ENCODE measurements around the gene RRM2.
"Not testable (repeated sequence)": the region's sequence is repeated elsewhere in the genome, so short reads cannot be mapped to it uniquely, and the experiment has no call there.

The RRM2 gene

GRCh38 chr2:10091889-10092244 is 30.7 kb upstream of the RRM2 start:
- not testable (repeated sequence) for DNase-seq

- peak in 1 of 2 experiments; percentile 36 for DNase-seq
Observed at GRCh38 chr2:10094271-10094814, 28.2 kb upstream of the RRM2 start.

- DNase-seq = no peak
Observed at GRCh38 chr2:10095175-10095574, 27.4 kb upstream of the RRM2 start.

GRCh38 chr2:10096641-10097040 is 25.9 kb upstream of the RRM2 start:
- DNase-seq = no peak

- peak in 1 of 2 experiments; percentile 7 for DNase-seq
Observed at GRCh38 chr2:10097352-10098148, 25.0 kb upstream of the RRM2 start.

GRCh38 chr2:10101491-10101890 is 21.0 kb upstream of the RRM2 start:
- DNase-seq = no peak

- no peak for DNase-seq
Observed at GRCh38 chr2:10103179-10103578, 19.4 kb upstream of the RRM2 start.

- DNase-seq = not testable (repeated sequence)
Observed at GRCh38 chr2:10104906-10105305, 17.6 kb upstream of the RRM2 start.

- no peak for DNase-seq
Observed at GRCh38 chr2:10109311-10109710, 13.2 kb upstream of the RRM2 start.

GRCh38 chr2:10119027-10119325 is 3.6 kb upstream of the RRM2 start:
- DNase-seq = no peak

GRCh38 chr2:10119601-10120157 is 2.9 kb upstream of the RRM2 start:
- DNase-seq = no peak

- peak in 1 of 2 experiments; percentile 43 for DNase-seq
Observed at GRCh38 chr2:10120158-10120876, 2.2 kb upstream of the RRM2 start.

- no peak for DNase-seq
Observed at GRCh38 chr2:10120877-10121574, 1.5 kb upstream of the RRM2 start.

- DNase-seq = no peak
Observed at GRCh38 chr2:10123281-10123680, 742 bp downstream of the RRM2 start.

- peak in 1 of 2 experiments; percentile 15 for DNase-seq
Observed at GRCh38 chr2:10124538-10125045, 2.1 kb downstream of the RRM2 start.

- DNase-seq = no peak
Observed at GRCh38 chr2:10125842-10126631, 3.5 kb downstream of the RRM2 start.

- no peak for DNase-seq
Observed at GRCh38 chr2:10126632-10127026, 4.1 kb downstream of the RRM2 start.

- no peak for DNase-seq
Observed at GRCh38 chr2:10128420-10128819, 5.9 kb downstream of the RRM2 start.

- no peak for DNase-seq
Observed at GRCh38 chr2:10129490-10129889, 7.0 kb downstream of the RRM2 start.

- no peak for DNase-seq
Observed at GRCh38 chr2:10132043-10132575, 9.6 kb downstream of the RRM2 start.

- no peak for DNase-seq
Observed at GRCh38 chr2:10132596-10132995, 10.1 kb downstream of the RRM2 start.
